Kidney epithelial cell (primary cell): ENCODE measurements around the gene SLC35F1. TPM values are rescaled to one million over a fixed set of nuclear protein-coding genes. Genes with fewer than 3 reads are reported as not detected.

ENCODE experiments used
- DNase-seq: peaks from one replicate; pipeline ENCODE4 v3.0.0-alpha.2; 2010; ENCODE audit warnings: low read depth
- H3K27me3 ChIP-seq: 2 replicates; pipeline ENCODE4 v1.6.0; 2011; ENCODE audit warnings: low read length; ENCODE audit not compliant: control insufficient read depth, insufficient read depth
- H3K36me3 ChIP-seq: 2 replicates; pipeline ENCODE4 v1.5.1; 2011; ENCODE audit warnings: low read length; ENCODE audit not compliant: control insufficient read depth, insufficient read depth
- H3K4me3 ChIP-seq: 2 replicates; pipeline ENCODE4 v1.5.1; 2011; ENCODE audit warnings: low read depth, mild to moderate bottlenecking, control low read depth, low read length
- CTCF ChIP-seq: IDR thresholded peaks from 2 replicates; pipeline ENCODE4 v1.5.1; 2011; ENCODE audit warnings: mild to moderate bottlenecking, moderate library complexity, low read length, control low read depth, inconsistent platforms; ENCODE audit not compliant: insufficient read depth, poor library complexity, severe bottlenecking
- total RNA-seq: library from RNA; depleted of rRNA; stranded (reverse); fragments of >200 nt; gene quantifications from 2 replicates; pipeline ENCODE4 v1.2.3, GENCODE V29; 2015

SLC35F1 gene
- total RNA-seq, 1 donor from 2014 or later, result 0.38 TPM

GRCh38 chr6:118165500-118165899 lies 258.4 kb downstream of the SLC35F1 start:
- no peaks in the 10 kb centered on the region for H3K36me3 ChIP-seq
- no peak overlapping the region for H3K4me3 ChIP-seq
- no peak for TF ChIP-seq CTCF
- H3K27me3 ChIP-seq, result no peaks in the 10 kb centered on the region
- DNase-seq, result no peak

- no peak for TF ChIP-seq CTCF
- no peak for DNase-seq
- Histone ChIP-seq H3K27me3 (no peaks in the 10 kb centered on the region), H3K4me3 (no peak overlapping the region), H3K36me3 (no peaks in the 10 kb centered on the region)
These were observed 261.4 kb downstream of the SLC35F1 start for GRCh38 chr6:118168421-118168820.

GRCh38 chr6:118171852-118172251 lies 264.8 kb downstream of the SLC35F1 start:
- no peak for TF ChIP-seq CTCF
- no peaks in the 10 kb centered on the region for H3K27me3 ChIP-seq
- DNase-seq, result no peak

GRCh38 chr6:118174071-118174470 lies 267.0 kb downstream of the SLC35F1 start:
- no peak for TF ChIP-seq CTCF
- no peak overlapping the region for H3K4me3 ChIP-seq
- H3K36me3 ChIP-seq, result no peaks in the 10 kb centered on the region
- H3K27me3 ChIP-seq, result no peaks in the 10 kb centered on the region
- no peak for DNase-seq

More at GRCh38 chr6:118171852-118172251, 264.8 kb downstream of the SLC35F1 start:
- Histone ChIP-seq H3K4me3 (no peak overlapping the region), H3K36me3 (no peaks in the 10 kb centered on the region)

GRCh38 chr6:118177720-118178119 lies 270.7 kb downstream of the SLC35F1 start:
- TF ChIP-seq CTCF, result no peak
- no peaks in the 10 kb centered on the region for H3K36me3 ChIP-seq
- no peak for DNase-seq
- H3K4me3 ChIP-seq, result no peak overlapping the region
- no peaks in the 10 kb centered on the region for H3K27me3 ChIP-seq

GRCh38 chr6:118179048-118179447 lies 272.0 kb downstream of the SLC35F1 start:
- Histone ChIP-seq H3K4me3 (no peak overlapping the region), H3K27me3 (no peaks in the 10 kb centered on the region), H3K36me3 (no peaks in the 10 kb centered on the region)
- no peak for TF ChIP-seq CTCF
- DNase-seq, result no peak
